ENCODE data around the gene KMT2E.

KMT2E gene

GRCh38 chr7:105131033-105131656 lies 117.1 kb downstream of the KMT2E start:
- DNase-seq (ENCODE audit: insufficient read length, low spot score) = no peak
- FAIRE-seq = peak; percentile 28
- no peak for TF ChIP-seq POLR2A (IDR thresholded peaks at IDR 0.05; ENCODE audit: low read depth, low read length)
- no peak for TF ChIP-seq POLR2AphosphoS5 (IDR thresholded peaks at IDR 0.05; ENCODE audit: low read depth, low read length)
- no peak for TF ChIP-seq SPI1 (IDR thresholded peaks at IDR 0.05; ENCODE audit: low read depth, low read length)
- TF ChIP-seq PAX5 (IDR thresholded peaks at IDR 0.05; ENCODE audit: insufficient read depth, low read length, severe bottlenecking) = no peak
- TF ChIP-seq TAF1 (IDR thresholded peaks at IDR 0.05; ENCODE audit: low read depth, low read length) = no peak
- TF ChIP-seq POU2F2 (IDR thresholded peaks at IDR 0.05; ENCODE audit: low read depth, low read length) = no peak

- no peak for TF ChIP-seq POLR2A (IDR thresholded peaks at IDR 0.05; ENCODE audit: low read depth, low read length)
- no peak for TF ChIP-seq PAX5 (IDR thresholded peaks at IDR 0.05; ENCODE audit: insufficient read depth, low read length, severe bottlenecking)
- TF ChIP-seq SPI1 (IDR thresholded peaks at IDR 0.05; ENCODE audit: low read depth, low read length) = no peak
- TF ChIP-seq POLR2AphosphoS5 (IDR thresholded peaks at IDR 0.05; ENCODE audit: low read depth, low read length) = no peak
- TF ChIP-seq POU2F2 (IDR thresholded peaks at IDR 0.05; ENCODE audit: low read depth, low read length) = no peak
- TF ChIP-seq TAF1 (IDR thresholded peaks at IDR 0.05; ENCODE audit: low read depth, low read length) = no peak
- DNase-seq (ENCODE audit: insufficient read length, low spot score) (no peak), FAIRE-seq (no peak)
Measured at GRCh38 chr7:105131890-105132289, 117.9 kb downstream of the KMT2E start.

- no peak for DNase-seq (ENCODE audit: insufficient read length, low spot score)
- TF ChIP-seq TAF1 (IDR thresholded peaks at IDR 0.05; ENCODE audit: low read depth, low read length) (no peak), SPI1 (IDR thresholded peaks at IDR 0.05; ENCODE audit: low read depth, low read length) (no peak), POU2F2 (IDR thresholded peaks at IDR 0.05; ENCODE audit: low read depth, low read length) (no peak), PAX5 (IDR thresholded peaks at IDR 0.05; ENCODE audit: insufficient read depth, low read length, severe bottlenecking) (no peak), POLR2AphosphoS5 (IDR thresholded peaks at IDR 0.05; ENCODE audit: low read depth, low read length) (no peak), POLR2A (IDR thresholded peaks at IDR 0.05; ENCODE audit: low read depth, low read length) (no peak)
- FAIRE-seq = no peak
Measured at GRCh38 chr7:105132335-105132734, 118.3 kb downstream of the KMT2E start.

- DNase-seq (ENCODE audit: insufficient read length, low spot score) (no peak), FAIRE-seq (no peak)
- TF ChIP-seq POLR2A (IDR thresholded peaks at IDR 0.05; ENCODE audit: low read depth, low read length) (no peak), TAF1 (IDR thresholded peaks at IDR 0.05; ENCODE audit: low read depth, low read length) (no peak), SPI1 (IDR thresholded peaks at IDR 0.05; ENCODE audit: low read depth, low read length) (no peak), POLR2AphosphoS5 (IDR thresholded peaks at IDR 0.05; ENCODE audit: low read depth, low read length) (no peak), POU2F2 (IDR thresholded peaks at IDR 0.05; ENCODE audit: low read depth, low read length) (no peak), PAX5 (IDR thresholded peaks at IDR 0.05; ENCODE audit: insufficient read depth, low read length, severe bottlenecking) (no peak)
Measured at GRCh38 chr7:105132835-105133234, 118.8 kb downstream of the KMT2E start.

- no peak for DNase-seq (ENCODE audit: insufficient read length, low spot score)
- no peak for FAIRE-seq
- TF ChIP-seq POU2F2 (IDR thresholded peaks at IDR 0.05; ENCODE audit: low read depth, low read length) (no peak), POLR2A (IDR thresholded peaks at IDR 0.05; ENCODE audit: low read depth, low read length) (no peak), PAX5 (IDR thresholded peaks at IDR 0.05; ENCODE audit: insufficient read depth, low read length, severe bottlenecking) (no peak), POLR2AphosphoS5 (IDR thresholded peaks at IDR 0.05; ENCODE audit: low read depth, low read length) (no peak), TAF1 (IDR thresholded peaks at IDR 0.05; ENCODE audit: low read depth, low read length) (no peak), SPI1 (IDR thresholded peaks at IDR 0.05; ENCODE audit: low read depth, low read length) (no peak)
Measured at GRCh38 chr7:105133358-105133757, 119.4 kb downstream of the KMT2E start.

- TF ChIP-seq POLR2AphosphoS5 (IDR thresholded peaks at IDR 0.05; ENCODE audit: low read depth, low read length) (no peak), POLR2A (IDR thresholded peaks at IDR 0.05; ENCODE audit: low read depth, low read length) (no peak), PAX5 (IDR thresholded peaks at IDR 0.05; ENCODE audit: insufficient read depth, low read length, severe bottlenecking) (no peak), TAF1 (IDR thresholded peaks at IDR 0.05; ENCODE audit: low read depth, low read length) (no peak), SPI1 (IDR thresholded peaks at IDR 0.05; ENCODE audit: low read depth, low read length) (no peak)
- no peak for DNase-seq (ENCODE audit: insufficient read length, low spot score)
- FAIRE-seq = no peak
Measured at GRCh38 chr7:105133986-105134655, 120.1 kb downstream of the KMT2E start.

- FAIRE-seq = no peak
- DNase-seq (ENCODE audit: insufficient read length, low spot score) = no peak
- no peak for TF ChIP-seq POLR2AphosphoS5 (IDR thresholded peaks at IDR 0.05; ENCODE audit: low read depth, low read length)
Measured at GRCh38 chr7:105136221-105136620, 122.2 kb downstream of the KMT2E start.

- no peak for TF ChIP-seq POLR2AphosphoS5 (IDR thresholded peaks at IDR 0.05; ENCODE audit: low read depth, low read length)
- TF ChIP-seq POU2F2 (IDR thresholded peaks at IDR 0.05; ENCODE audit: low read depth, low read length) = no peak
- no peak for TF ChIP-seq POLR2A (IDR thresholded peaks at IDR 0.05; ENCODE audit: low read depth, low read length)
- TF ChIP-seq PAX5 (IDR thresholded peaks at IDR 0.05; ENCODE audit: insufficient read depth, low read length, severe bottlenecking) = no peak
- no peak for TF ChIP-seq TAF1 (IDR thresholded peaks at IDR 0.05; ENCODE audit: low read depth, low read length)
- no peak for TF ChIP-seq SPI1 (IDR thresholded peaks at IDR 0.05; ENCODE audit: low read depth, low read length)
- DNase-seq (ENCODE audit: insufficient read length, low spot score) (no peak), FAIRE-seq (no peak)
Measured at GRCh38 chr7:105137898-105138297, 123.9 kb downstream of the KMT2E start.

GRCh38 chr7:105139381-105139780 lies 125.4 kb downstream of the KMT2E start:
- DNase-seq (ENCODE audit: insufficient read length, low spot score) (no peak), FAIRE-seq (no peak)
- no peak for TF ChIP-seq POLR2AphosphoS5 (IDR thresholded peaks at IDR 0.05; ENCODE audit: low read depth, low read length)
- TF ChIP-seq TAF1 (IDR thresholded peaks at IDR 0.05; ENCODE audit: low read depth, low read length) = no peak
- no peak for TF ChIP-seq POLR2A (IDR thresholded peaks at IDR 0.05; ENCODE audit: low read depth, low read length)
- TF ChIP-seq PAX5 (IDR thresholded peaks at IDR 0.05; ENCODE audit: insufficient read depth, low read length, severe bottlenecking) = no peak
- no peak for TF ChIP-seq SPI1 (IDR thresholded peaks at IDR 0.05; ENCODE audit: low read depth, low read length)
- no peak for TF ChIP-seq POU2F2 (IDR thresholded peaks at IDR 0.05; ENCODE audit: low read depth, low read length)

- FAIRE-seq = no peak
- DNase-seq (ENCODE audit: insufficient read length, low spot score) = no peak
- TF ChIP-seq TAF1 (IDR thresholded peaks at IDR 0.05; ENCODE audit: low read depth, low read length) (no peak), POU2F2 (IDR thresholded peaks at IDR 0.05; ENCODE audit: low read depth, low read length) (no peak), POLR2A (IDR thresholded peaks at IDR 0.05; ENCODE audit: low read depth, low read length) (no peak), SPI1 (IDR thresholded peaks at IDR 0.05; ENCODE audit: low read depth, low read length) (no peak), PAX5 (IDR thresholded peaks at IDR 0.05; ENCODE audit: insufficient read depth, low read length, severe bottlenecking) (no peak)
Measured at GRCh38 chr7:105141068-105141467, 127.1 kb downstream of the KMT2E start.
